Rectal smooth muscle tissue (tissue), 1 donor: ENCODE results near the gene AK8.
"Not testable (repeated sequence)": the region's sequence is repeated elsewhere in the genome, so short reads cannot be mapped to it uniquely, and the experiment has no call there.

Source experiments
- H3K27ac ChIP-seq: one replicate; pipeline ENCODE4 v1.7.0; 2013; ENCODE audit warnings: low read depth, low read length, inconsistent platforms
- H3K27me3 ChIP-seq: one replicate; pipeline ENCODE4 v1.7.0; 2013; ENCODE audit warnings: low read length; ENCODE audit not compliant: control insufficient read depth, insufficient read depth
- H3K36me3 ChIP-seq: one replicate; pipeline ENCODE4 v1.7.0; 2013; ENCODE audit warnings: low read length; ENCODE audit not compliant: control insufficient read depth, insufficient read depth
- H3K4me1 ChIP-seq: one replicate; pipeline ENCODE4 v1.7.0; 2013; ENCODE audit warnings: low read length; ENCODE audit not compliant: control insufficient read depth, insufficient read depth
- H3K4me3 ChIP-seq: one replicate; pipeline ENCODE4 v1.7.0; 2013; ENCODE audit warnings: low read length
- H3K9ac ChIP-seq: one replicate; pipeline ENCODE4 v1.7.0; 2013; ENCODE audit warnings: low read length

Gene AK8

DNA sequence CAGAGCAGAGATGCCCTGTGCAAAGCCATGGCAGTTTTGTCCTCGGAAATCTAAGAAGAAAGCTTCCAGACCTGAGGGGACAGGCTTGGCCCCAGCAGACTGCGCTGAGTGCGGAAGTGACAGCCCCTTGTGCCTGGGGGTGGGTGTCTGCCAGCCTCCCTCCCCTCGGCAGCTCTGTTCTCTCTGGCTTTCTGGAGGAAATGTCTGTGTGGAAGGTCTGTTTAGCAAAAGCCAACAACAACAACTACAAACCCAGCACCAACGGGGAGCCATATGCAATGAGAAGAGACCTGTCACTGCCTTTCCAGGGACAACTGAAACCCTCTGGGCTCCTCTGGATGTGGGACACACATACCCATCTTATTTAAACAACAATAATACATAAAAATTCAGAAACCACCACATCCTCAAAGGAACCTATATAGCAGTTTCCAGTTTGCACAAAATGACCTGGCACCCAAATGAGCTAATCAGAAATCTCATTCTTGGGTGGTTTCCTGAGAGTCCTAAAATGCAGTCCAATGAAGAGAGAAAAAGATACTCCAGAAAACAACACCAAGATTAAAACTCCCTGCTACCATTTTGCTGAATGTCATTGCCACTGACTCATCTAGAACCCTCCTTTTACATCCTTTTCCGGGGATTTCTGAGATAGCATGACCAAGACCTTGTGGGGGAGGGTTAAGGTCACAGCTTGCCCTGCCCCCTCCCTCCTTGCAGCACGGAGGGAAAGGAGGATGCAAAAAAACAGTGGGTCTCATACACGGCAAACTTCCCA, 97.7 kb downstream of the AK8 start:
- no peaks in the 10 kb centered on the region for H3K36me3 ChIP-seq
- no peaks in the 10 kb centered on the region for H3K4me1 ChIP-seq
- H3K9ac ChIP-seq, result no peak overlapping the region
- H3K27ac ChIP-seq, result no peak overlapping the region
- no peaks in the 10 kb centered on the region for H3K27me3 ChIP-seq
- no peak overlapping the region for H3K4me3 ChIP-seq

DNA sequence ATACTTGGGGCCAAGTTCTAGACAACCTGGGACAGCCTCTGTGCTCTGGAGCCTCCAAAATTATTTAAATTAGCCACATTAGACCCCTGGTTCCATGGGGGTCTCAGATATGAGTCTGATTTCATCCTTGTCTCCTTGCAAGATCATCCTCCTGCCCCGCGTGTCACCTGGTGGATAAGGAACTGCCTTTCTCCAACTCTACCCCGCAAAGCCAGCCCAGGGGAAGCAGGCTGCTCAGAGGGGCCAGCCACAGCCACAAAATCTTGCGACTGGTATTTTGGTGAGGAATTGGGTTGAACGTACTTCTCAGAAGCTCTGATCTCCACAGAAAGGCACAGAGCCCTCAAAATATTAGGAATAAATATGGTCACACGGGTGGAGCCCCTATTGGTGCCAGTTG, 101.2 kb downstream of the AK8 start:
- H3K36me3 ChIP-seq, result no peaks in the 10 kb centered on the region
- H3K27me3 ChIP-seq, result no peaks in the 10 kb centered on the region
- H3K4me3 ChIP-seq, result no peak overlapping the region
- H3K4me1 ChIP-seq, result no peaks in the 10 kb centered on the region
- H3K27ac ChIP-seq, result no peak overlapping the region
- no peak overlapping the region for H3K9ac ChIP-seq

DNA sequence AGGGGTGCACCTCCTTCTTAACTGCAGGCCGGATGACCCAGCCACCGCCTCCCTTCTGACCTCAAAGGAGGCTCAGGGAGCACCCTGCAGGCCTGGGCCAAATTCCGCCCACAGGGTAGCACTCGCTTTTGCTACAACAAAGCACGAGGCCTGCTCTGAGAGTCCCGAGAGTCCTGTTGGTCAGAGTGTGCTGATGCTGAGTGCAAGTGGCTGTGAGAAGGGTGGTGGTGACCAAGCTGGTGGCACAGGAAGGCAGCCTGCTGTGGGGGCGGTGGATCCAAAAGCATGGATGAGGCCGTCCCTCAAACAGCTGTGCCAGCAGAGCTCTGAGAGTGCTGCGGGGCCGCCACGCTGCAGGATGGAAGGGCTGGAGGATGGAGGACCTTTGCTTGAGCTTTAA, 101.8 kb downstream of the AK8 start:
- H3K27me3 ChIP-seq, result no peaks in the 10 kb centered on the region

DNA sequence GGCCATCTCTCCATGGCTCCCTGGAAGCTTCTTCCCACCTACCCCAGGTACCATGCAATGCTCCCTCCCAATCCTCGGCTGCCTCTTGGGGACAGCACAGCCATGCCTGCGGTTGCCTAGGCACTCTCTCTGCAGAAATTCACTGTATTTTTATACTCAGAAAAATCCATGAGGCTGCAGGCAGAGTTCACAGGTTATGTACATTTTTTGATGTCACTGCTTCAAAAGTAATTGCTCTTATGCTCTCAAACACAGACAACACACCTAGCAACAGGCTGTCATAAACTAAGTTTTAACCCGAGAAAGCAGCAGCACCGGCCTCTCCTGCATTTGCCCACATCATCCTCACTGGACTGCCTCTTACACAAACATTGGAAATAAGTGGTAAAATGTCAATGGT, 102.4 kb downstream of the AK8 start:
- H3K4me3 ChIP-seq, result no peak overlapping the region
- no peak overlapping the region for H3K27ac ChIP-seq
- H3K4me1 ChIP-seq, result peaks cover 3% of the 10 kb centered on the region
- no peak overlapping the region for H3K9ac ChIP-seq
- no peaks in the 10 kb centered on the region for H3K36me3 ChIP-seq
- H3K27me3 ChIP-seq, result no peaks in the 10 kb centered on the region

More for the DNA sequence above, 101.8 kb downstream of the AK8 start:
- Histone ChIP-seq H3K4me1 (no peaks in the 10 kb centered on the region), H3K4me3 (no peak overlapping the region), H3K36me3 (no peaks in the 10 kb centered on the region), H3K27ac (no peak overlapping the region), H3K9ac (no peak overlapping the region)

DNA sequence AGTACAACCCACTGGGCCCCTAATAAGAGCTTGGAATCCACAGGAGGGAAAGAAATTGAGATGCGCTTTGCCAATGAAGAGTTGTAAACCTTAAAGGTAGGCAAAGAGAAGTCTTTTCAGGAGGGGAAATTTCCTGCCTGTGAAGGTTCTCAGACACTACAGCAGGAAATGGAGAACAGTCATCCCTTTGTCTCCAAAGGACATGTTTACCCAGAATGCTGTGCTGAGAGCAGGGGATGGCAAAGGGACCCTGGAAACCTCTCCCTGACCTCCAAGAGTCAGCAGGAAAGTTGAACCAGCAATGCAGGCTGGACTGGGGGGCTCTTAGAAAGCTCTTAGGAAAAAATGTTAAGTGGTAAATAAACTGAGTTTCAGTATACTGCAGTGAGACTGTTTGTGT, 103.2 kb downstream of the AK8 start:
- no peak overlapping the region for H3K4me3 ChIP-seq
- no peak overlapping the region for H3K27ac ChIP-seq

DNA sequence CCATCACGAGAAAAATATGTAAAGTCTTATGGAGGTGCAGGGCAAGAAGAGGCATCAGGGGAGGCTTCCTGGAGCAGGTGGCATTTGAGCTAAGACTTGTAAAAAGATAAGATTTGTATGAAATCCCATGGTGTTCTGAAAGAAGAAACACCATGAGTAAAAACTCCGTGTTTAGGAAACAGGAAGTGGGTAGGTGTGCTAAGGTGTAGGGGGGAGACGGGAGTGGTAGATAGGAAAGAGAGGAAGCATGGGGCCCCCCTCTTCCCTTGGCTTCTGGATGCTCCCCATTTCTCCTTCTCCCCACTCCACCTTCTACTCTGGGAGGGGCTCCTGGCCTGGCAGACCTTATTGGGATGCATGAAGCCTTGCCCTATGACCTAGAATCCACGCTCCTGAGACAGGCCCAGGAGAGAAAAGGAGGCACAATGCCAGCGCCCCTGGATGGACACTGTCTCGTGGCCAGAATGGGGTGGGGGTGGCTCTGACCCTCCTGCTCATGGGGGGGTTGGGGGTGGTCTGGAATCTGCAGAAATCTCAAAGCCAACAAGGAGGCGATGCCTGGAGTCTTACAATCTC, 104.2 kb downstream of the AK8 start:
- H3K4me1 ChIP-seq, result peaks cover 6% of the 10 kb centered on the region
- H3K9ac ChIP-seq, result no peak overlapping the region
- H3K36me3 ChIP-seq, result no peaks in the 10 kb centered on the region
- no peaks in the 10 kb centered on the region for H3K27me3 ChIP-seq
- H3K27ac ChIP-seq, result no peak overlapping the region
- H3K4me3 ChIP-seq, result no peak overlapping the region

More for the DNA sequence above, 103.2 kb downstream of the AK8 start:
- H3K27me3 ChIP-seq, result no peaks in the 10 kb centered on the region
- H3K36me3 ChIP-seq, result no peaks in the 10 kb centered on the region
- no peak overlapping the region for H3K9ac ChIP-seq
- H3K4me1 ChIP-seq, result peaks cover 6% of the 10 kb centered on the region

DNA sequence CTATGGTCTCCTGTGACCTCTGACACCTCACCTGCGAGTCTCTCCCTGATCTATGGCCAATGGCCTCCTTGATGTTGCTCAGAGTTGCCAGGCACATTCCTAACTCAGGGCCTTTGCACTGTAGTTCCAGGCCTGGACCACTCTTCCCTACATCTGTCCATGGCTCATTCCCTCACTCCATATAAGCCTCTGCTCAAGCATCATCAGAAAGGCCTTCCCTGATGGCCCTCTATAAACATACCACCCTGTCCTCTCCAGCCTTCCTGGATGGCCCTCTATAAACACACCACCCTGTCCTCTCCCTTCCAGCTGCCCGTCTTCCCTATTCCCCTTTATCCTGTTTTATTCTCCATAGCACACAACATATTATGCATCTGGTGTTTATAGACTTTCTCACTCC, 105.0 kb downstream of the AK8 start:
- Histone ChIP-seq H3K4me3 (no peak overlapping the region), H3K36me3 (no peaks in the 10 kb centered on the region), H3K4me1 (peaks cover 6% of the 10 kb centered on the region), H3K27me3 (no peaks in the 10 kb centered on the region), H3K9ac (no peak overlapping the region), H3K27ac (no peak overlapping the region)

DNA sequence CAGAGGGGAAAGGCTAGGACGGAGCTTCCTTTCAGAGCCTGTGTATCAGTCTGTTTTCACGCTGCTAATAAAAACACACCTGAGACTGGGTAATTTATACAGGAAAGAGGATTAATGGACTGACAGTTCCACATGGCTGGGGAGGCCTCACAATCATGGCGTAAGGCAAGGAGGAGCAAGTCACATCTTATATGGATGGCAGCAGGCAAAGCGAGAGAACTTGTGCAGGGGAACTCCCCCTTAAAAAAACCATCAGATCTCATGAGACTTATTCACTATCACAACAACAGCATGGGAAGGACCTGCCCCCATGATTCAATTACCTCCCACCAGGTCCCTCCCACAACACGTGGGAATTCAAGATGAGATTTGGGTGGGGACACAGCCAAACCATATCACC, 106.3 kb downstream of the AK8 start:
- not testable (repeated sequence) for H3K9ac ChIP-seq, H3K27me3 ChIP-seq, H3K36me3 ChIP-seq, H3K4me3 ChIP-seq, H3K4me1 ChIP-seq, H3K27ac ChIP-seq

DNA sequence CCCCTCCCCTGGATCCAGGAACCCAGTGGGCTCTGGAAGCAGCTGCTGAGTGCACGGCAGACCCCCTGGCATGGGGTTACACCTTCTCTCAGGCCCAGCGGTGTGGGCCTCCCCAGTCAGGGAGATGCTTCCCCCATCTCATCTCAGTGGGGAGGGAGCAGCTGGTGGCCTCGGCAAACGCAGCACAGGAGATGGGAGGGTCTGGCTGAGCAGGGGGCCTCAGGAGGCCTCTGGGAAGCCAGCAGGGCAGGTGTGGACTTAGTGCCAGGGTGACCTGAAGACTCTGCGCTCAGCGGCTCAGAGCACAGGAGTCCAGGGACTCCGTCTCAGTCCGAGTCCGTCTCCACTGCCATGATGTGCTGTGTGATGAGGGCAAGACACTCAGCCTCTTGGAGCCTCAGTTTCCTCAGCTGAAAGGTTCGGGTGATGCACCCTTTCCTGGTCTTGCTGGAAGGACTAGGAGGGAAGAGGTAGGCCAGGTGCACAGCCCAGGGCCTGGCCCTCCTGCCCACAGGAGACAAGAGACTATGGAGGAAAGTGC, 107.2 kb downstream of the AK8 start:
- H3K36me3 ChIP-seq, result no peaks in the 10 kb centered on the region
- H3K27ac ChIP-seq, result peak overlapping the region; percentile 81
- H3K9ac ChIP-seq, result no peak overlapping the region
- peaks cover 6% of the 10 kb centered on the region for H3K4me1 ChIP-seq
- no peaks in the 10 kb centered on the region for H3K27me3 ChIP-seq
- peak overlapping the region; percentile 87 for H3K4me3 ChIP-seq

DNA sequence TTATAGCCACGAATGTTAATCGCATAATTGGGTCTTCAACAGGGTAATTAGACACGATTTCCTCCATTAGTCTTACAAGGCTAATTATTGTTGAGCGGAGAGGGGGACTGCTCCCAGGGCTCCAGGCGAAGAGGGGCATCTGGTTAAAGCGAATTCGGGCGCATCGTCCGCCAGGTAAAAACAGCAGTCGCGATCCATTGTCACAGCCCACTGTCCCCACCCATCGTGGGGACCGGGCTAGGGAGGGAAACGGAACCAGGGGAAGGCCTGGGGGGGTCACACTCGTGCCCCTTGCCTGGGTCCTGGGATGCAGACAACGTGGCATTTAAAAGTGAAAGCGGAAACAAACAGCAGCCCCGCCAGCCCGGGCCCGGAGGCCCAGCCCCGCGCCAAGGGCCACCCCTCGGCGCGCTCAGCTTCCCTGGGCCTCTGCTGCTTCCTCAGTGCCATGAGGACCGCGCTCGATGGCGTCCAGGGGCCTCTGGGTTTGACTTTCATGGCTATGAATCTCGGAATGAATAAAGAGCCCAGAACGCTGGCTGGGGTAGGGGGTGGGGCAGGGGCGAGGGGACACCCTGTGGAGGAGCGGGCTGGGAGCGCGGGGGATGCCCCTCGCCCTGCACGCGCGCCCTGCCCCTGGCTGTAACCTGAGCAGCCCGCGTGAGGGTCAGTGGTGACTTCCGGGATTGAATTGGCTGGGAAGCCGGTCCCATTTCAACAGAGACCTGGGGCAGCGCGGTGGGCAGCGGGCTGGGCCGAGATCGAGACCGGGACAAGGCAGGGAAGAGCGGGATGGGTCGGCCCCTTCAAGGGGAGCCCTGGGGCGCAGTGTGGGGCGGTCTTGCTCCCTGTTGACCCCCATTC, 107.9 kb downstream of the AK8 start:
- peak overlapping the region; percentile 81 for H3K27ac ChIP-seq
- no peaks in the 10 kb centered on the region for H3K36me3 ChIP-seq
- peak overlapping the region; percentile 85 for H3K9ac ChIP-seq
- H3K4me3 ChIP-seq, result peak overlapping the region; percentile 87
- H3K4me1 ChIP-seq, result peaks cover 6% of the 10 kb centered on the region
- no peaks in the 10 kb centered on the region for H3K27me3 ChIP-seq

DNA sequence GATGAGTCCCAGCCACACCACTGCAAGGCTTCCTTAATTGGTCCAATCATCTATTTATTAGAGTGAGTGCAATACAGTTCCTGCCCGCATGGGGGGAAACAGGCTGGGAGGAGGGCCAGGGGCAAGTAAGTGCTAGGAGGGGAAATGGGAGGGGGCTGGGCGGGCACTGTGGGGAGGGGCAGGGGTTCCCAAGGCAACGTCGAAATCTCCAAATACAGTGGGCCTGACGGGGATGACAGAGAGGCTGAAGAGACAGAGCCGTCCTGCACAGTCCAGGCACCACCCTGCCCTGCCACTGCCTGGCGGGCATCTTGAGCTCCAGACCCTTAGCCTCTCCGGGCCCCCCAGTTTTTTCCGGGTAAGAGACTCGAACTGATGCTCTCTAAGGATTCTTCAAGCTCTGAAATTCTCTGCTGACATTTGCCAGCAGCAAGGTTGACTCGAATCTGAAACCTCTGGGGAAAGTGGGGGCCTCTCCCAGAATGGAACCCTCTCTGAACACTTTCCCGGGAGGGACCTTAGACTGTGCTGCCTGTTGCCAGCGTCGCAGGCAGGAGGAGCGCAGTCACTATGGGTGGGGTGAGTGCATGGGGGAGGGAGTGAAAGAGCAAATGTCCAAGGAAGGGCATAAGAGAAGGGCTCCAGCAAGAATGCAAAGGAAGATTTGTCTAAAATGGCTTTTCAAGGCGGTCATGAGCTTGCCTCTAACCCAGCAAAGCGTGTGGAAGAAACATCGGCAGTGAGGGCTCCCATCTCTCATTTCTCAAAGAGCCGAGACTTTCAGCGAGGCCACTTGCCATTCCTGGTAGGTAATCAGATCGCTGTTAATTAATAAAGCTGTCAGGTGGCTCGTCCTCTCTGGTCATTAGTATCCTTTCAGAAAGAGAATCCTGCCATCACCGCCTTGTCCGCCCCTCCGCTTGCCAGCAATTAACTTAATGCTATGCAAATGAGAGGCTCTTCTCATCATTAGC, 108.9 kb downstream of the AK8 start:
- Histone ChIP-seq H3K27ac (peak overlapping the region; percentile 81), H3K9ac (peak overlapping the region; percentile 85), H3K27me3 (no peaks in the 10 kb centered on the region), H3K4me3 (peak overlapping the region; percentile 87), H3K4me1 (peaks cover 6% of the 10 kb centered on the region), H3K36me3 (no peaks in the 10 kb centered on the region)
